Heart left ventricle (tissue), 13 donors: ENCODE data around the gene ITGBL1.

Source experiments
- CTCF ChIP-seq, 12 donors: fragments of 200-600 bp; sonication (generic) in 4 of 12; IDR thresholded peaks; one replicate each; pipeline versions ENCODE4 v1.5.0 to v1.8.0; 2018 to 2022; ENCODE audit warnings: antibody characterized with exemption in 12 of 12, mild to moderate bottlenecking in 5 of 12
- POLR2A ChIP-seq, 2 donors: fragments of 450-650 bp; IDR thresholded peaks; one replicate each; pipeline ENCODE4 v1.6.1; 2017; ENCODE audit warnings: antibody characterized with exemption in 2 of 2, mild to moderate bottlenecking in 2 of 2, moderate library complexity in 2 of 2
- donor health status: ischemic (EF 13 %, LVEDD 7.1; RV severe dilation, severe dysfunction).
- donor health status: DM: no; HTN: yes; CAD: no.
- donor health status: DM: no; HTN: no; CAD: no.
- donor health status: ischemic (EF 25% LVEDD 6.9; RV normal size, moderate dysfunction).
- donor health status: ischemic (EF 25% LVEDD 5.7; RV mildly dilated, moderate dysfunction).
- donor health status: ischemic (EF 35%, LVEDD 5.7; RV mildly dilated, moderate dysfunction).
- donor health status: nonischemic (EF 11% LVEDD 7.7; RV severe dilation, severe dysfunction).
- donor health status: DM: yes; HTN: yes; CAD: no.
- donor health status: PGD.
- donor health status: ischemic (EF 29% LVEDD 5.4; RV normal size, mild dysfunction).
- donor health status: nonischemic (EF 23%, LVEDD 6.1; RV moderate dilation, normal function).

GRCh38 chr13:101730420-101731000 lies 278.0 kb downstream of the ITGBL1 start:
- TF ChIP-seq CTCF (IDR thresholded peaks at IDR 0.05) (no peak), POLR2A (IDR thresholded peaks at IDR 0.05) (no peak)
